ENCODE measurements around the gene SLC8A1.

The SLC8A1 gene

GRCh38 chr2:40193670-40194026 lies 258.2 kb downstream of the SLC8A1 start:
- DNase-seq (ENCODE audit: low read depth), result no peak

DNA sequence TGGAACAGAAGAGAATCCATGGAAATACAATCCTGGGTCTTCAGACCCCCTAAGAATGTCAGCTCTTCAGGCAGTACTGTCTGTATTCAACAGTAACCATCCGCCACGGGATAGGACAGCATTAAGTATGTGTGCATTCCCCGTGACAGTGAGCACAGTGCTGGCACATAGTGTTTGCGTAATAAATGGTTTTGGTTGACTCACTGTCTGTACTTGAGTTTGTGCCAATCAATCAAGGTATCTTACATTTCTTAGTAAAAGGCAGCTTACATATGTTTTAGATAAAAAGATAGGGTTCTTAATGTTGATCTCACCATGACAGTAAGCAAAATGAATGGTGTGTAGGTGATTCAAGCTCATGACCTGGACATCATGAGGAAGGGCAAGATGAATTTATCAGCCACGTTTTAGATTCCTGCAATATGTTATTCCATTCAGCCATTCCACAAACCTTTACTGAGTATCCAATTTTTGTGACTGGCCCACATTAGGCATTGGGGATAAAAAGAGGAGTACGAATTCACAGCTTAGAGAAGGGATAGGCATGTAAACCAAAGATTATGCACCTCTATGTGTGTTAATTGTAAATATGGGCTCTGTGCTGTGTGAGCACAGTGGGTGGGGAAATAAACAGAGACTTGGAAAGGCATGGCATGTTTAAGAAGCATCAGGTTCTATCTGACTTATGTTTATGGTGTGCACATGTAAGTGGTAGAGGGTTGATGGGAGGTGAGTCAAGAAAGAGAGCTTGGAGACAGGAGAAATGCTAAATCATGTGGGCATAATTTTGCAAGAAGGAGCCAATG lies 258.8 kb downstream of the SLC8A1 start:
- no peak for DNase-seq (ENCODE audit: low read depth)

DNA sequence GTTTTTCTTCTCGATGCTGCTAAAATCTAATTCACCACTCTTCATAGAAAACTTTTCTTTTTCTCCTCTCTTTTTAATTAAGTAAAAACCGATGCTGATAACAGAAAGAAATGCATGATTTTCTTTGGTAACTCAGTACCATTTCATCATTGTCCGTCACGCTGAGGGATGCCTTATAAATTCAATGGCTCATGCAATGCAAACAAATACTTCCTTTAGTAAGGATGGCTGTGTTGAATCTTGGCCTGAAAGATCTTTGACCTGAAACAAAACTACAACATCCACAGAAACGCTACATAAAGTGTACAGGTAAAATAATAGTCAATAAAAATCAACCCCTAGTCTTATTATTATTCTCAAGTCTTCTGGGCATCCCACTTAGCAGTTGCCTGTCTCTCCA lies 261.4 kb downstream of the SLC8A1 start:
- no peak for DNase-seq (ENCODE audit: low read depth)

- DNase-seq (ENCODE audit: low read depth), result no peak
Observed at GRCh38 chr2:40189881-40190280, 262.0 kb downstream of the SLC8A1 start.

- no peak for DNase-seq (ENCODE audit: low read depth)
Observed at GRCh38 chr2:40187054-40187453, 264.8 kb downstream of the SLC8A1 start.

- DNase-seq (ENCODE audit: low read depth), result no peak
Observed at GRCh38 chr2:40184551-40184950, 267.3 kb downstream of the SLC8A1 start.

DNA sequence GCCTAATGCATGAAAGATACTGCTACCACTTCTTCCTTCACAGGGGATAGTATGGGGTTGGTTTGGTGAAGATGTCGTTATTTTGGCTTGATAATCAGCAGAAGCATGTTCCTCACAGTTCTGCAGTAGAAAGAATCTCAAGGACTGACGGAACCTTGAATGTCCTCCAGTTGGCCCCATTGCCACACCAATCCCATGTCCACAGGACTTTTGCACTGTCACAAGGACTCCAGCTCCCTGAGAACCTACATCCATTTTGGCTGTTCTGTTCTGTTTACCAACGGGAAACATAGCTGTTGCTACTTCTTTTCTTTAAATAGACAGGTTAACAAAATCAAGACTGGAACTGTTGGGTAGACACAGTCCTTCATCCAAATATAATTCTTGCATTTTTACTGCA lies 270.0 kb downstream of the SLC8A1 start:
- no peak for DNase-seq (ENCODE audit: low read depth)

GRCh38 chr2:40179801-40180200 lies 272.1 kb downstream of the SLC8A1 start:
- DNase-seq (ENCODE audit: low read depth), result no peak

GRCh38 chr2:40178971-40179370 lies 272.9 kb downstream of the SLC8A1 start:
- DNase-seq (ENCODE audit: low read depth), result no peak

GRCh38 chr2:40178171-40178778 lies 273.6 kb downstream of the SLC8A1 start:
- DNase-seq (ENCODE audit: low read depth), result no peak

- DNase-seq (ENCODE audit: low read depth), result no peak
Observed at GRCh38 chr2:40177366-40177765, 274.5 kb downstream of the SLC8A1 start.

DNA sequence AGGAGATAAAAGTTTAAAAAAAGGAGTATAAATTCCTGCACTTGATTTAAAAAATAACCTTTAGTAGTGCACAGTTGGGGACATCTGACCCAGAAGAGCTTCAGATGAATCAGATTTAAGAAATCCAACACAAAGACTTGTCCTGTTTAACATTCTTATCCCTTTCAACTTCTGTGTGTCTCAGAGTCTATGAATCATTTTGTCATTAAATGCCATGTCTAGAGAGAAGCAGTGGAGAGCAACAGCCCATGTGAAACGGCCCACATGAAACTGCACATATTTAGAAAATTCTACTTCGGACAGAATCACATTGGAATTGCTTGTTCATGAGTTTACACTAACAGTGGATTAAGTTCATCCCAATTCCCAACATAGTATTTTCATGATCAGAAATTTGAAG lies 278.6 kb downstream of the SLC8A1 start:
- no peak for DNase-seq (ENCODE audit: low read depth)

DNA sequence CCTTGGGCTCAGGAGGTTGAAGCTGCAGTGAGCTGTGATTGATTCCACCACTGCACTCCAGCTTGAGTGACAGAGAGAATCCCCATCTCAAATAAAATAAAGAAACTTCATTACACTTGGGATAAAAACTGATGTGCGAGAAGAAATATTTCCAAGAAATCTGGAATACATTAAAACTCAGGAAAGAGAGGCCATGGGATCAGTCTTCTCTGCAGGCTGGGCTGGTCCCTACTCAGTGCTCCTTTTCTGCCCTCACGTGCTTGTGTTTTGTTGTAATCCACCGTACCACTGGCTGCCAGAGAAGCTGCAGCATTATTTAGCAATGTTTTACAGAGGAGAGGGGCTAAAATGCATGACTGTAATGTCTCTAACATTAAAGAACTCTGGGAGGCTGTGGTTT lies 282.0 kb downstream of the SLC8A1 start:
- no peak for DNase-seq (ENCODE audit: low read depth)

- no peak for DNase-seq (ENCODE audit: low read depth)
Observed at GRCh38 chr2:40169430-40169829, 282.5 kb downstream of the SLC8A1 start.

GRCh38 chr2:40168546-40168945 lies 283.3 kb downstream of the SLC8A1 start:
- DNase-seq (ENCODE audit: low read depth), result no peak

GRCh38 chr2:40168032-40168431 lies 283.9 kb downstream of the SLC8A1 start:
- no peak for DNase-seq (ENCODE audit: low read depth)

DNA sequence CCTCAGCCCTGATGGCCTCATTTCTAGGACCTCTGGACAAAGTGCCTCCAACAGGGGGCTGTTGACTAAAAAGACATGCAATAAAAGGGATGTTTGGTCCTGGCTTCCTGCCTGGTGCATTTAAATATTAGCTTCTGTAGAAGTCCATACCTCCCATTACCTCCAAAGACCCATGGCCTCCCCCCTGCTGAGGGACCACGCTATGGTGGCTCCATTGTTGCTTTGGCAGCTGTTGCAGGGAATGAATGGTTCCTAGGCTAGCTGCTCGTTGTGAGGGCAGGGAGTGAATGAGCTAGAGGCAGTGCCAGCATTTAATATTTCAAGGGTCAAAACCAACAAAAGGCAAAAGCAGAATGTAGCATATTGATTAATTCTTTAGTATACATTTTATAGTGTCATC lies 285.9 kb downstream of the SLC8A1 start:
- DNase-seq (ENCODE audit: low read depth), result no peak

- DNase-seq (ENCODE audit: low read depth), result no peak
Observed at GRCh38 chr2:40165509-40165844, 286.4 kb downstream of the SLC8A1 start.

DNA sequence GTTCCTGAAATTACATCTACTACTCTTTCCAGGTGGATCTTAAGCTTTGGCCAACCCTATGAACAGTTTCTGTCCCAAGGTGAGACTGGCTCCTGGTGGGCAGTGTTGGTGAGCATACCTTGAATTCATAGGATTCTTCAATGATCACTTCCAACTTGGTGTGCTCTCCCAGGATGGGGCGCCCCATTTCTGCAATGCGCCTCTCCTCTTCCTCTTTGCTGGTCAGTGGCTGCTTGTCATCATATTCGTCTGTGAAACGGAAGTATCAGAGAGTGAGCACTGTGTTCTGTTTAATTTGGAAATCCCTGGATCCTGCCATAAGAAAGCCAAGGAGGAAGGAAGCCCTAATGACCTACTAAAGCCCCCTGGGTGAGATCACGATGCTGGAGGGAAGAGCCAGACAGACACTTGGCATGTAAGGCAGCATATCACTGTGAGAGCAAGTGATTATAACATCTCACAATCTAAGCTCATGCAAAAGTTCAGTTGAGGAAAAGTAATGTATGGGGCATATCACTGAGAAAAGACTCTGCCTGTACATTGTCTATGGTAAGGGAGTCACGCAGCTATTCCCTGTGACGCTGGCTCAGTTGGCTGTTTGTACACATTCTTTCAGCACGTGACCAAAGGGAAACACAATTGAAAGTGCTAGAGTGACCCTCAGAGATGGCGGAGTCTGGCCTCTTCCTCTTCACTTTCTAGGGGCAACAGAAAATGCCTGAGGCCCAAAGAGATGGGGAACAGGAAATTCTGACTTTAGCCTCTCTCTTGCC lies 287.0 kb downstream of the SLC8A1 start:
- no peak for DNase-seq (ENCODE audit: low read depth)

DNA sequence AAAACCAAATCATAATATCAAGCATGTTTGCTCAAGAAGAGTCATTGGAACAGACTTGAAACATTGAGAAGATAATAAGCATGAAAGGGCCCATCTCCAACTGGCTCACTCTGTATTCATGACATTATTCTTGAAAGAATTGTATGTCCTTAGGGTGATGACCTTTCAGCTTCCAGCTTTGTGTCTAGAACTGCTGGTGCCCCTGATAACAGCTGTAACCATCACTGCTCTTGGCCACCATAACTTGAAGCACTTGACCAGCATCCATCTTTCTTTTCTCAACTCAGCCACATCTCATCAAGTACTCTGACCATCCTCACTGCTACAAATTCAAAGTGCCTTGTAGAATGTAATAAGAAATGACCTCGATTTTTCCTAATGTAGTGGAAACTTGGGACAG lies 289.9 kb downstream of the SLC8A1 start:
- DNase-seq (ENCODE audit: low read depth), result no peak

- no peak for DNase-seq (ENCODE audit: low read depth)
Observed at GRCh38 chr2:40160751-40161218, 291.1 kb downstream of the SLC8A1 start.

DNA sequence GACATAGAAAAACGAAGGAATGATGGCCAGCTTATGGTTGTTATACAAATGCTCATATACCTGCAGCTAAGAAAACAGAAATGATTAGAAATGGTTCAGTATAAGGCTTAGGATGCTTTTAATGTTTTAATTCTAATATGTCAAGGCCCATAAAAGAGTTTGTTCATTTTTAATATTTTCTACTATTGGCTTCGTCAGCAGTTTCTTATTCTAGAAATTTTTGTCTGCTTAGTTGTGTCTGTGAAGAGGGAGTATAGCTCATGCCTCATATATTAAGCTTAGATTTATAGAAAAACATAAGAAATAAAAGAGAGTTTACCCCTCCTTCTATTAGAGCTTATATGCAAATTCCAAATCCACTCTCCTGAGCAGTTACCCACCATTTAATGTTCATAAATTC lies 292.6 kb downstream of the SLC8A1 start:
- DNase-seq (ENCODE audit: low read depth), result no peak

DNA sequence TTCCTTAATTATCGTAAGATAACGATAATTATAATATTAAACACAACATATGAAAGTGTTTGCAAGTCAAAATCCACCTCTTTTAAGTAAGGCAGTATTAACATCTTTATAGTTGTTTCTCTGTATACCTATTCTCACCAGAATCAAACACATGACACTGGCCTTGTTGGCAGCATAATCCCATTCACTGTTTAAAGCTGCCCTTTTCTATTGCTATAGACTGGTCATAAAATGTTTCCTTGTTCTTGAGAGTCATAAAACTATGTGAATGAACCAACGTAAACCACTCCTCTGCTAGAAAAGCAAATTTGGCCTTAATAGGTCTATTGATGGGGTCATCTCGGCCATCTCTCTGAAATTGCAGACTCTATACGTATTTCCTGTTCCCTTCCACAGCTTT lies 293.1 kb downstream of the SLC8A1 start:
- no peak for DNase-seq (ENCODE audit: low read depth)

All from non-pigmented ciliary epithelial cell (primary cell).